Posterior cingulate gyrus (tissue), 11 donors: ENCODE data around the gene SPATA31D3.
"Not testable (repeated sequence)": the region's sequence is repeated elsewhere in the genome, so short reads cannot be mapped to it uniquely, and the experiment has no call there.

Experiments
- DNase-seq, 10 donors: peaks; one replicate each; pipeline versions ENCODE4 v3.0.0 to v3.0.0-alpha.2; 2020 to 2021; ENCODE audit warnings: mixed read lengths in 3 of 10
- intact Hi-C: fragments of 100-400 bp; cut with DNase I; formaldehyde crosslinking; loops from one replicate; pipeline ENCODE4 v1.15.1; 2023

Gene SPATA31D3

GRCh38 chr9:81943393-81943792, at the start of gene SPATA31D3:
SPATA31D3 (plus strand) TSS chr9:81943500; CDS start chr9:81943586, 86 bp downstream.
- DNase-seq, intact Hi-C loops: not testable (repeated sequence)

- intact Hi-C loops = no loop called here
- DNase-seq = no peak
These were observed 49.4 kb upstream of the SPATA31D3 start for GRCh38 chr9:81893929-81894328.

GRCh38 chr9:81894891-81895290, 48.4 kb upstream of the SPATA31D3 start:
- no peak for DNase-seq
- intact Hi-C loops = no loop called here

GRCh38 chr9:81896070-81896469, 47.2 kb upstream of the SPATA31D3 start:
- no peak for DNase-seq
- intact Hi-C loops = no loop called here

GRCh38 chr9:81898851-81899250, 44.4 kb upstream of the SPATA31D3 start:
- intact Hi-C loops = no loop called here
- no peak for DNase-seq

GRCh38 chr9:81902196-81902595, 41.1 kb upstream of the SPATA31D3 start:
- intact Hi-C loops = no loop called here
- no peak for DNase-seq

GRCh38 chr9:81902626-81903025, 40.7 kb upstream of the SPATA31D3 start:
- no peak for DNase-seq
- intact Hi-C loops = no loop called here

GRCh38 chr9:81906671-81907070, 36.6 kb upstream of the SPATA31D3 start:
- no peak for DNase-seq
- intact Hi-C loops = no loop called here

GRCh38 chr9:81912135-81912534, 31.2 kb upstream of the SPATA31D3 start:
- intact Hi-C loops = no loop called here
- no peak for DNase-seq

- intact Hi-C loops = no loop called here
- no peak for DNase-seq
These were observed 27.3 kb upstream of the SPATA31D3 start for GRCh38 chr9:81915801-81916505.

- DNase-seq, intact Hi-C loops: not testable (repeated sequence)
These were observed 24.8 kb upstream of the SPATA31D3 start for GRCh38 chr9:81918507-81918906.

GRCh38 chr9:81928305-81928704, 15.0 kb upstream of the SPATA31D3 start, which contains the start of gene SPATA31D4:
SPATA31D4 (plus strand) TSS chr9:81928428; CDS start chr9:81928514, 86 bp downstream.
- DNase-seq, intact Hi-C loops: not testable (repeated sequence)

- intact Hi-C loops = not testable (repeated sequence)
These were observed 13.2 kb upstream of the SPATA31D3 start for GRCh38 chr9:81930147-81930546.

GRCh38 chr9:81933547-81933946, 9.8 kb upstream of the SPATA31D3 start:
- intact Hi-C loops, DNase-seq: not testable (repeated sequence)

More at GRCh38 chr9:81930147-81930546, 13.2 kb upstream of the SPATA31D3 start:
- not testable (repeated sequence) for DNase-seq

- intact Hi-C loops, DNase-seq: not testable (repeated sequence)
These were observed 5.3 kb downstream of the SPATA31D3 start for GRCh38 chr9:81948650-81949049.

GRCh38 chr9:81953096-81953495, 9.8 kb downstream of the SPATA31D3 start:
- DNase-seq = no peak
- intact Hi-C loops = no loop called here

- intact Hi-C loops = no loop called here
These were observed 12.3 kb downstream of the SPATA31D3 start for GRCh38 chr9:81955625-81956024.

GRCh38 chr9:81964218-81965171, 21.2 kb downstream of the SPATA31D3 start:
- intact Hi-C loops = no loop called here
- DNase-seq = no peak

More at GRCh38 chr9:81955625-81956024, 12.3 kb downstream of the SPATA31D3 start:
- DNase-seq = no peak

- intact Hi-C loops = no loop called here
- DNase-seq = no peak
These were observed 24.7 kb downstream of the SPATA31D3 start for GRCh38 chr9:81968026-81968425.

GRCh38 chr9:81969971-81970370, 26.7 kb downstream of the SPATA31D3 start:
- intact Hi-C loops = no loop called here

GRCh38 chr9:81971727-81972126, 28.4 kb downstream of the SPATA31D3 start:
- DNase-seq = no peak
- intact Hi-C loops = no loop called here

More at GRCh38 chr9:81969971-81970370, 26.7 kb downstream of the SPATA31D3 start:
- DNase-seq = no peak
